D721Med (cell line): Measurements from ENCODE around the gene FAM53B.

ENCODE experiments used
- DNase-seq: peaks from one replicate; pipeline ENCODE4 v3.0.0; 2011; ENCODE audit warnings: low spot score; ENCODE audit not compliant: insufficient read length
- FAIRE-seq: peaks from 2 replicates; lab custom pipeline; 2011; peaks lifted over from hg19 to GRCh38; lab: Jason Lieb, UNC
- CTCF ChIP-seq: IDR thresholded peaks from 2 replicates; pipeline ENCODE4 v1.5.1; 2012; ENCODE audit warnings: mild to moderate bottlenecking, control low read depth; ENCODE audit not compliant: insufficient read depth; ENCODE audit errors: missing control alignments

Gene FAM53B

GRCh38 chr10:124602121-124602561 is 142.0 kb downstream of the FAM53B start:
- DNase-seq (no peak), FAIRE-seq (no peak)
- TF ChIP-seq CTCF = no peak

- FAIRE-seq (no peak), DNase-seq (no peak)
- TF ChIP-seq CTCF = no peak
Observed at GRCh38 chr10:124601431-124602120, 142.6 kb downstream of the FAM53B start.

GRCh38 chr10:124601016-124601415 is 143.2 kb downstream of the FAM53B start:
- FAIRE-seq (no peak), DNase-seq (no peak)
- no peak for TF ChIP-seq CTCF

- no peak for TF ChIP-seq CTCF
- FAIRE-seq (no peak), DNase-seq (no peak)
Observed at GRCh38 chr10:124600051-124600880, 143.9 kb downstream of the FAM53B start.

- no peak for TF ChIP-seq CTCF
- no peak for FAIRE-seq
Observed at GRCh38 chr10:124599588-124600050, 144.6 kb downstream of the FAM53B start.

GRCh38 chr10:124598773-124599587 is 145.2 kb downstream of the FAM53B start:
- no peak for FAIRE-seq
- no peak for TF ChIP-seq CTCF
- no peak for DNase-seq

More at GRCh38 chr10:124599588-124600050, 144.6 kb downstream of the FAM53B start:
- DNase-seq = no peak
